Measurements from ENCODE around the gene DARS2. TPM values are rescaled to one million over a fixed set of nuclear protein-coding genes. Genes with fewer than 3 reads are reported as not detected.
"Not testable (repeated sequence)": the region's sequence is repeated elsewhere in the genome, so short reads cannot be mapped to it uniquely, and the experiment has no call there.

DARS2 gene
- total and polyA plus RNA-seq, 4 donors = 6.6 to 16.1 (median 13.1) TPM

- Histone ChIP-seq H3K4me1 (ENCODE audit: control insufficient read depth in 5 of 5, insufficient read depth in 5 of 5, low read length in 5 of 5) (no peaks in the 10 kb centered on the region), H3K4me3 (no peak overlapping the region), H3K27me3 (ENCODE audit: control insufficient read depth in 3 of 3, insufficient read depth in 3 of 3, low read length in 2 of 3) (no peaks in the 10 kb centered on the region), H3K27ac (ENCODE audit: low read depth in 1 of 2, low read length in 1 of 2) (no peak overlapping the region), H3K9me3 (ENCODE audit: control insufficient read depth in 4 of 4, insufficient read depth in 3 of 4, low read length in 3 of 4) (no peaks in the 10 kb centered on the region), H3K9ac (ENCODE audit: insufficient read depth in 1 of 2, low read length in 2 of 2) (no peak overlapping the region), H3K36me3 (ENCODE audit: control insufficient read depth in 4 of 4, insufficient read depth in 4 of 4, low read length in 4 of 4) (peaks cover 1 to 21% (median 19%) of the 10 kb centered on the region in 4 donors)
- TF ChIP-seq CTCF (IDR thresholded peaks at IDR 0.05; ENCODE audit: control extremely low read depth, extremely low read depth) = no peak
- 97 to 99% methylated on average over 2 of the region's 2 CpGs for WGBS, 2 donors
- DNase-seq (no peak), ATAC-seq (ENCODE audit: insufficient read depth, low FRiP score) (no peak)
These were observed 21.5 kb upstream of the DARS2 start for GRCh38 chr1:173802961-173803360.

- H3K27me3 ChIP-seq (ENCODE audit: control insufficient read depth in 3 of 3, insufficient read depth in 3 of 3, low read length in 2 of 3); H3K4me3 ChIP-seq; DNase-seq; H3K36me3 ChIP-seq (ENCODE audit: control insufficient read depth in 4 of 4, insufficient read depth in 4 of 4, low read length in 4 of 4); H3K4me1 ChIP-seq (ENCODE audit: control insufficient read depth in 5 of 5, insufficient read depth in 5 of 5, low read length in 5 of 5); H3K9ac ChIP-seq (ENCODE audit: insufficient read depth in 1 of 2, low read length in 2 of 2); H3K27ac ChIP-seq (ENCODE audit: low read depth in 1 of 2, low read length in 1 of 2); ATAC-seq (ENCODE audit: insufficient read depth, low FRiP score); H3K9me3 ChIP-seq (ENCODE audit: control insufficient read depth in 4 of 4, insufficient read depth in 3 of 4, low read length in 3 of 4): not testable (repeated sequence)
- 96 to 99% methylated on average over 5 of the region's 5 CpGs for WGBS, 2 donors
These were observed 10.8 kb upstream of the DARS2 start for GRCh38 chr1:173813654-173814053.

GRCh38 chr1:173818459-173818858, 6.0 kb upstream of the DARS2 start:
- no peak for DNase-seq
- peaks cover 0 to 9% (median 2%) of the 10 kb centered on the region in 4 donors for H3K36me3 ChIP-seq (ENCODE audit: control insufficient read depth in 4 of 4, insufficient read depth in 4 of 4, low read length in 4 of 4)

GRCh38 chr1:173821680-173822079, 2.8 kb upstream of the DARS2 start:
- 95 to 96% methylated on average over 4 of the region's 4 CpGs for WGBS, 2 donors
- H3K4me3 ChIP-seq = no peak overlapping the region
- no peak overlapping the region for H3K27ac ChIP-seq (ENCODE audit: low read depth in 1 of 2, low read length in 1 of 2)
- TF ChIP-seq CTCF (IDR thresholded peaks at IDR 0.05; ENCODE audit: control extremely low read depth, extremely low read depth) = no peak
- DNase-seq (no peak), ATAC-seq (ENCODE audit: insufficient read depth, low FRiP score) (no peak)
- peaks cover 0 to 15% (median 6%) of the 10 kb centered on the region in 5 donors for H3K4me1 ChIP-seq (ENCODE audit: control insufficient read depth in 5 of 5, insufficient read depth in 5 of 5, low read length in 5 of 5)
- no peaks in the 10 kb centered on the region for H3K27me3 ChIP-seq (ENCODE audit: control insufficient read depth in 3 of 3, insufficient read depth in 3 of 3, low read length in 2 of 3)
- H3K9ac ChIP-seq (ENCODE audit: insufficient read depth in 1 of 2, low read length in 2 of 2) = no peak overlapping the region
- H3K9me3 ChIP-seq (ENCODE audit: control insufficient read depth in 4 of 4, insufficient read depth in 3 of 4, low read length in 3 of 4) = no peaks in the 10 kb centered on the region
- H3K36me3 ChIP-seq (ENCODE audit: control insufficient read depth in 4 of 4, insufficient read depth in 4 of 4, low read length in 4 of 4) = peaks cover 0 to 9% (median 4%) of the 10 kb centered on the region in 4 donors

More at GRCh38 chr1:173818459-173818858, 6.0 kb upstream of the DARS2 start:
- H3K27ac ChIP-seq (ENCODE audit: low read depth in 1 of 2, low read length in 1 of 2) = no peak overlapping the region
- H3K4me1 ChIP-seq (ENCODE audit: control insufficient read depth in 5 of 5, insufficient read depth in 5 of 5, low read length in 5 of 5) = peaks cover 0 to 11% (median 4%) of the 10 kb centered on the region in 5 donors
- WGBS, 2 donors = 80 to 88% methylated on average over 1 of the region's 1 CpG
- TF ChIP-seq CTCF (IDR thresholded peaks at IDR 0.05; ENCODE audit: control extremely low read depth, extremely low read depth) = no peak
- H3K4me3 ChIP-seq = no peak overlapping the region
- H3K9ac ChIP-seq (ENCODE audit: insufficient read depth in 1 of 2, low read length in 2 of 2) = no peak overlapping the region
- no peaks in the 10 kb centered on the region for H3K27me3 ChIP-seq (ENCODE audit: control insufficient read depth in 3 of 3, insufficient read depth in 3 of 3, low read length in 2 of 3)
- no peak for ATAC-seq (ENCODE audit: insufficient read depth, low FRiP score)
- H3K9me3 ChIP-seq (ENCODE audit: control insufficient read depth in 4 of 4, insufficient read depth in 3 of 4, low read length in 3 of 4) = no peaks in the 10 kb centered on the region

Measured in lung (tissue), 12 donors.